Muscle of back (tissue), 11 donors: ENCODE measurements around the gene GABRP. TPM values are rescaled to one million over a fixed set of nuclear protein-coding genes. Genes with fewer than 3 reads are reported as not detected.
A peak's percentile ranks its signal among the peaks of the same experiment; 100 is the strongest.

Experiments
- DNase-seq, 3 donors: peaks; one replicate each; pipeline versions ENCODE4 v3.0.0 to v3.0.0-alpha.2; 2013
- polyA plus RNA-seq, 10 donors: library from polyadenylated mRNA; unstranded; fragments of 120-200 nt; gene quantifications; one replicate each; pipeline ENCODE4 v1.2.1, GENCODE V29; 2013; ENCODE audit not compliant: insufficient read length in 10 of 10

Gene GABRP
- polyA plus RNA-seq, 10 donors, result 0.36 to 1.5 (median 1.3) TPM

- peak in 1 of 3 donors; percentile 25 for DNase-seq
Measured at GRCh38 chr5:170860818-170861666, 77.5 kb downstream of the GABRP start.

GRCh38 chr5:170861667-170861916 lies 78.1 kb downstream of the GABRP start:
- DNase-seq, result no peak

- peak; percentile 65 to 86 (median 66) for DNase-seq
Measured at GRCh38 chr5:170861917-170862766, 78.6 kb downstream of the GABRP start, which contains the start of gene RANBP17. RANBP17 (plus strand) TSS chr5:170862018.

- no peak for DNase-seq
Measured at GRCh38 chr5:170863646-170864045, 80.1 kb downstream of the GABRP start.

Other genes starting within 250 kb of the GABRP start
- gene RANBP17, start 78.3 kb downstream of the GABRP start, polyA plus RNA-seq, result 10 to 100 TPM in 3 of 10 donors, 1 to 10 TPM in 7; 4.6 to 18.0 (median 7.4) TPM